Osteoblast (primary cell): ENCODE measurements around the gene FRZB. TPM values are rescaled to one million over a fixed set of nuclear protein-coding genes. Genes with fewer than 3 reads are reported as not detected.
A peak's percentile ranks its signal among the peaks of the same experiment; 100 is the strongest.

ENCODE experiments used
- DNase-seq: peaks from one replicate; pipeline ENCODE4 v3.0.0; 2011; ENCODE audit warnings: low spot score, mixed read lengths; ENCODE audit not compliant: insufficient read length; ENCODE audit errors: missing footprints
- H2AFZ ChIP-seq: 2 replicates; pipeline ENCODE4 v1.6.0; 2011; ENCODE audit warnings: mild to moderate bottlenecking, low read length
- H3K27ac ChIP-seq: 2 replicates; pipeline ENCODE4 v1.5.1; 2011; ENCODE audit warnings: mild to moderate bottlenecking, low read depth, low read length, moderate library complexity
- H3K27me3 ChIP-seq: 2 replicates; pipeline ENCODE4 v1.6.0; 2012; ENCODE audit warnings: mild to moderate bottlenecking, control low read depth, inconsistent platforms, low read length, moderate library complexity; ENCODE audit not compliant: insufficient read depth
- H3K36me3 ChIP-seq: 2 replicates; pipeline ENCODE4 v1.5.1; 2011; ENCODE audit warnings: mild to moderate bottlenecking, low read length, control low read depth, moderate library complexity; ENCODE audit not compliant: insufficient read depth
- H3K4me1 ChIP-seq: 2 replicates; pipeline ENCODE4 v1.5.1; 2011; ENCODE audit warnings: mild to moderate bottlenecking, low read length, control low read depth, moderate library complexity; ENCODE audit not compliant: insufficient read depth
- H3K4me2 ChIP-seq: 2 replicates; pipeline ENCODE4 v1.6.0; 2011; ENCODE audit warnings: mild to moderate bottlenecking, low read length; ENCODE audit not compliant: insufficient read depth
- H3K4me3 ChIP-seq: fragments of 200-600 bp; sonication (generic); 3 replicates; pipeline ENCODE4 v1.5.1; 2012; ENCODE audit warnings: mild to moderate bottlenecking, low read length, inconsistent platforms; ENCODE audit not compliant: insufficient read depth
- H3K79me2 ChIP-seq: 2 replicates; pipeline ENCODE4 v1.6.0; 2012; ENCODE audit warnings: mild to moderate bottlenecking, low read length, control low read depth, inconsistent platforms; ENCODE audit not compliant: insufficient read depth
- H3K9me3 ChIP-seq: 2 replicates; pipeline ENCODE4 v1.5.1; 2011; ENCODE audit warnings: low read depth, low read length, control low read depth
- H4K20me1 ChIP-seq: 2 replicates; pipeline ENCODE4 v1.6.0; 2012; ENCODE audit warnings: mild to moderate bottlenecking, low read length, control low read depth; ENCODE audit not compliant: insufficient read depth
- CTCF ChIP-seq: IDR thresholded peaks from 2 replicates; pipeline ENCODE4 v1.5.1; 2011; ENCODE audit warnings: mild to moderate bottlenecking, low read depth, low read length, moderate library complexity; ENCODE audit errors: extremely low read depth
- total RNA-seq: library from RNA; depleted of rRNA; stranded (reverse); fragments of >200 nt; gene quantifications from 2 replicates; pipeline ENCODE4 v1.2.3, GENCODE V29; 2012

FRZB gene
- total RNA-seq = 0.29 and 0.36 TPM in 2 replicates

GRCh38 chr2:182866461-182867406 lies at the start of gene FRZB:
Gene FRZB (minus strand): TSS chr2:182866637. CDS start chr2:182866552, 85 bp downstream.
- H3K36me3 ChIP-seq = no peaks in the 10 kb centered on the region
- H3K27me3 ChIP-seq = peaks cover 11% of the 10 kb centered on the region
- peak; percentile 87 for DNase-seq
- no peak within 1 kb of the TSS for H3K27ac ChIP-seq
- no peaks in the 10 kb centered on the region for H3K79me2 ChIP-seq
- peak within 1 kb of the TSS; percentile 91 for H2AFZ ChIP-seq
- peaks cover 15% of the 10 kb centered on the region for H3K4me1 ChIP-seq
- H3K4me2 ChIP-seq = peak within 1 kb of the TSS; percentile 87
- peak within 1 kb of the TSS; percentile 72 for H3K4me3 ChIP-seq
- H3K9me3 ChIP-seq = no peaks in the 10 kb centered on the region
- no peak for TF ChIP-seq CTCF
- H4K20me1 ChIP-seq = no peaks in the 10 kb centered on the region

- no peak overlapping the region for H2AFZ ChIP-seq
- H3K4me1 ChIP-seq = peaks cover 26% of the 10 kb centered on the region
- no peaks in the 10 kb centered on the region for H3K27me3 ChIP-seq
- H3K79me2 ChIP-seq = no peaks in the 10 kb centered on the region
- H4K20me1 ChIP-seq = peaks cover 4% of the 10 kb centered on the region
- peak overlapping the region; percentile 33 for H3K27ac ChIP-seq
- peak overlapping the region; percentile 28 for H3K4me2 ChIP-seq
- H3K36me3 ChIP-seq = peaks cover 17% of the 10 kb centered on the region
- no peak overlapping the region for H3K4me3 ChIP-seq
- no peaks in the 10 kb centered on the region for H3K9me3 ChIP-seq
- peak; percentile 85 for DNase-seq
- no peak for TF ChIP-seq CTCF
These were observed 49.2 kb upstream of the FRZB start for GRCh38 chr2:182915369-182916326.

- no peak overlapping the region for H3K4me3 ChIP-seq
- peak overlapping the region; percentile 33 for H3K27ac ChIP-seq
- peaks cover 26% of the 10 kb centered on the region for H3K4me1 ChIP-seq
- no peaks in the 10 kb centered on the region for H3K9me3 ChIP-seq
- DNase-seq = no peak
- H3K27me3 ChIP-seq = no peaks in the 10 kb centered on the region
- H2AFZ ChIP-seq = no peak overlapping the region
- no peaks in the 10 kb centered on the region for H3K79me2 ChIP-seq
- no peak overlapping the region for H3K4me2 ChIP-seq
- no peak for TF ChIP-seq CTCF
- peaks cover 4% of the 10 kb centered on the region for H4K20me1 ChIP-seq
- peaks cover 23% of the 10 kb centered on the region for H3K36me3 ChIP-seq
These were observed 48.4 kb upstream of the FRZB start for GRCh38 chr2:182914852-182915251.
